K562 (cell line): ENCODE data around the gene CLIC1. TPM values are rescaled to one million over a fixed set of nuclear protein-coding genes. Genes with fewer than 3 reads are reported as not detected.

Experiments used
- ARHGAP35 ChIP-seq: fragments of 450-650 bp; IDR thresholded peaks from 2 replicates; pipeline ENCODE4 v1.6.1; 2018; ENCODE audit not compliant: partially characterized antibody
- BCOR ChIP-seq: fragments of 450-650 bp; IDR thresholded peaks from 2 replicates; pipeline ENCODE4 v1.6.1; 2016
- CEBPG ChIP-seq, 3 experiments: fragments of 200-800 bp in 1 of 3; sonication (Bioruptor generic) in 1 of 3; sonication (generic) in 1 of 3; formaldehyde crosslinking in 1 of 3; IDR thresholded peaks in 2 of 3; conservative IDR thresholded peaks in 1 of 3; 2 replicates each; pipeline versions ENCODE4 v1.6.1 to v1.8.0; 2016 to 2022; ENCODE audit warnings: missing compliant biosample characterization in 2 of 3, missing genetic modification characterization in 2 of 3, mild to moderate bottlenecking in 1 of 3, missing genetic modification reagents in 1 of 3
- ELF2 ChIP-seq: fragments of 250-450 bp; sonication (Bioruptor Pico); IDR thresholded peaks from 2 replicates; pipeline ENCODE4 v1.5.0; 2021; ENCODE audit warnings: mild to moderate bottlenecking
- ESRRA ChIP-seq: fragments of 450-650 bp; IDR thresholded peaks from 2 replicates; pipeline ENCODE4 v1.6.1; 2014; ENCODE audit warnings: low read depth, mild to moderate bottlenecking, moderate library complexity, borderline replicate concordance
- HSF4 ChIP-seq: fragments of 250-450 bp; sonication (Bioruptor Pico); IDR thresholded peaks from 2 replicates; pipeline ENCODE4 v2.1.2; 2022; ENCODE audit warnings: mild to moderate bottlenecking, moderate library complexity, borderline replicate concordance
- PHTF2 ChIP-seq: fragments of 250-450 bp; sonication (Bioruptor Pico); IDR thresholded peaks from 2 replicates; pipeline ENCODE4 v1.5.0; 2021; ENCODE audit warnings: mild to moderate bottlenecking
- SREBF2 ChIP-seq: sonication (generic); formaldehyde crosslinking; IDR thresholded peaks from 2 replicates; pipeline ENCODE4 v1.4.0; 2020; ENCODE audit warnings: mild to moderate bottlenecking, missing genetic modification reagents
- TEAD1 ChIP-seq, 2 experiments: fragments of 450-650 bp in 1 of 2; sonication (generic) in 1 of 2; formaldehyde crosslinking; IDR thresholded peaks; 2 replicates each; pipeline versions ENCODE4 v1.4.0 to v1.8.0; 2020 to 2022; ENCODE audit warnings: mild to moderate bottlenecking in 2 of 2, missing genetic modification reagents in 1 of 2
- ZNF224 ChIP-seq: sonication (generic); formaldehyde crosslinking; IDR thresholded peaks from 2 replicates; pipeline ENCODE4 v1.8.0; 2022; ENCODE audit warnings: mild to moderate bottlenecking, missing genetic modification reagents
- ZNF3 ChIP-seq: fragments of 250-450 bp; sonication (Bioruptor Pico); IDR thresholded peaks from 2 replicates; pipeline ENCODE4 v1.5.0; 2021; ENCODE audit warnings: mild to moderate bottlenecking, moderate library complexity
- ZNF75A ChIP-seq: fragments of 450-650 bp; formaldehyde crosslinking; IDR thresholded peaks from 2 replicates; pipeline ENCODE4 v1.4.0; 2020; ENCODE audit warnings: mild to moderate bottlenecking
- ZSCAN29 ChIP-seq: fragments of 450-650 bp; IDR thresholded peaks from 2 replicates; pipeline ENCODE4 v1.6.1; 2017
- polyA plus RNA-seq, 8 experiments: library from polyadenylated mRNA; depleted of rRNA in 4 of 8; stranded (reverse) in 5 of 8; unstranded in 3 of 8; fragments of >200 nt; fragmentation: Nextera tagmentation in 2 of 8; fragmentation: Illumina TruSeq in 1 of 8; extraction: Ambion mirVana in 2 of 8; extraction: Trizol in 1 of 8; gene quantifications; 2 replicates each; pipeline versions ENCODE4 v1.2.1 to v1.2.3, GENCODE V29; 2011 to 2014; ENCODE audit warnings: inconsistent platforms in 1 of 8, missing spikeins in 1 of 8
- total RNA-seq, 7 experiments: library from RNA; depleted of rRNA in 6 of 7; stranded (reverse); fragments of >200 nt in 6 of 7; fragmentation: Illumina TruSeq in 2 of 7; extraction: Trizol in 2 of 7; gene quantifications; 2 replicates each; pipeline versions ENCODE4 v1.2.1 to v1.2.3, GENCODE V29; 2011 to 2021; ENCODE audit warnings: low replicate concordance in 1 of 7
- TF ChIP-seq, protein P1 (sequence below): fragments of 450-650 bp; IDR thresholded peaks from 2 replicates; pipeline ENCODE4 v1.6.1; 2016; ENCODE audit warnings: low read depth, mild to moderate bottlenecking, moderate library complexity
- TF ChIP-seq, protein P2 (sequence below): fragments of 450-650 bp; IDR thresholded peaks from one replicate; pipeline ENCODE4 v1.6.1; 2018; ENCODE audit warnings: mild to moderate bottlenecking, moderate library complexity; ENCODE audit not compliant: partially characterized antibody
- TF ChIP-seq, protein P3 (sequence below): conservative IDR thresholded peaks from 2 replicates; pipeline ENCODE4 v1.6.1; 2011; ENCODE audit warnings: low read depth, mild to moderate bottlenecking, low read length; ENCODE audit not compliant: control insufficient read depth
- TF ChIP-seq, protein P4 (sequence below), 2 experiments: fragments of 450-650 bp in 1 of 2; sonication (generic) in 1 of 2; formaldehyde crosslinking; conservative IDR thresholded peaks; 2 replicates each; pipeline versions ENCODE4 v1.4.0 to v1.8.1; 2020 to 2022; ENCODE audit warnings: mild to moderate bottlenecking in 1 of 2, missing genetic modification reagents in 1 of 2
- TF ChIP-seq, protein P5 (sequence below): fragments of 250-450 bp; sonication (Bioruptor Pico); IDR thresholded peaks from 2 replicates; pipeline ENCODE4 v1.8.0; 2022; ENCODE audit warnings: inconsistent platforms, mild to moderate bottlenecking, moderate library complexity, borderline replicate concordance
- TF ChIP-seq, protein P6 (sequence below), 2 experiments: fragments of 250-450 bp in 1 of 2; fragments of 450-650 bp in 1 of 2; sonication (Bioruptor Pico) in 1 of 2; IDR thresholded peaks; 2 replicates each; pipeline versions ENCODE4 v1.6.1 to v1.8.0; 2016 to 2021; ENCODE audit warnings: mild to moderate bottlenecking in 2 of 2, moderate library complexity in 2 of 2, missing compliant biosample characterization in 1 of 2, missing genetic modification characterization in 1 of 2

The CLIC1 gene
- total and polyA plus RNA-seq, 9 of the 15 experiments (the other 6 are each of a cell fraction or from before 2014, with no cell fraction given): 1,267 to 2,419 (median 1,808) TPM

DNA sequence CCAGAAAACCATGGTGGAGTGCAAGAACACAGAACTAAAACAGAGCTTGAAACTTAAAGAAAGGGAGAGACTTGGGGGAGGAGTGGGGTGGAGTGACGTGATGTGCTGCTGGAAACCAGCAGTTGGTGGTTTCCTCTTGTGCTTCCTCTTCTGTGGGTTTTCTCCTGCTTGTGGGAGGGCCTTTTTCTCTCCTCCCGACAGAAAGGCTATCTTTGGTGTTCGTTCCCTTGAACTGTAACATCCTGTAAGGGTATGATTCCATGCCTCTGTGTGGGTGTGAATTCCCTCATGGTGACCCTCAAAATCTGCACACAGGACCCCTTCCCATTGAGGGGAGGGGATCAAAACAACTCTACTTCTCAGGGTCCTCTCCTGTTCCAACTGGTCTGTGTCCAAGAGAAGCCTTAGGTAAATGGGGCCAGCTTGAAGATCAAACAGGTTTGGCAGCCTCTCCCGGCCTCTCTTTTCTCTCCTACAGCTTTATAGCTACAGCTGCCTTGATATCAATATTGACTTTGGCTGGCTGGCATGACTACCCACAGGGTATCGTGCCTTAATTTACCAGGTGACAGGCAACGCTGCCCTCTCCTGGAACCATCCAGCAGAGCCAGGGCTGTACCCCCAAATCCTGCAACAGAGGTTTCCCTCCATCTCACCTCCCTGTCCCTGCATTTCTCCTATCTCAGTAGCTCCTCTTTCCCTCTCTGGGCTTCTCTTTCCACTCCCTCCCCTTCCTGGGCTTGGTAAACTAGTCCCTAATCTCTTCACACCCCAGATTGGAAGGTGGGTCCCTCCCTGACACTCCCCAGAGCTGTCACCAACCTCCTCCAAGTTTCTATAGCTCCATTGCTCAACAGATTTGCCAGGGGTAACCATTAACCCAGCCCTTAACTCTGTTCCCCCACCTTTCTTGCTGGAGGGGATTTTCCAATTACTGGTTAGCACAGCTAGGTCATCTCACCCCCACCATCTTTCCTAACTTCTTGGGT, 2.0 kb upstream of the CLIC1 start (continued):
- TF ChIP-seq, protein P1, sequence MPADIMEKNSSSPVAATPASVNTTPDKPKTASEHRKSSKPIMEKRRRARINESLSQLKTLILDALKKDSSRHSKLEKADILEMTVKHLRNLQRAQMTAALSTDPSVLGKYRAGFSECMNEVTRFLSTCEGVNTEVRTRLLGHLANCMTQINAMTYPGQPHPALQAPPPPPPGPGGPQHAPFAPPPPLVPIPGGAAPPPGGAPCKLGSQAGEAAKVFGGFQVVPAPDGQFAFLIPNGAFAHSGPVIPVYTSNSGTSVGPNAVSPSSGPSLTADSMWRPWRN: no peak
- TF ChIP-seq ZNF224 (CRISPR knock-in tag): no peak
- TF ChIP-seq, protein P2, sequence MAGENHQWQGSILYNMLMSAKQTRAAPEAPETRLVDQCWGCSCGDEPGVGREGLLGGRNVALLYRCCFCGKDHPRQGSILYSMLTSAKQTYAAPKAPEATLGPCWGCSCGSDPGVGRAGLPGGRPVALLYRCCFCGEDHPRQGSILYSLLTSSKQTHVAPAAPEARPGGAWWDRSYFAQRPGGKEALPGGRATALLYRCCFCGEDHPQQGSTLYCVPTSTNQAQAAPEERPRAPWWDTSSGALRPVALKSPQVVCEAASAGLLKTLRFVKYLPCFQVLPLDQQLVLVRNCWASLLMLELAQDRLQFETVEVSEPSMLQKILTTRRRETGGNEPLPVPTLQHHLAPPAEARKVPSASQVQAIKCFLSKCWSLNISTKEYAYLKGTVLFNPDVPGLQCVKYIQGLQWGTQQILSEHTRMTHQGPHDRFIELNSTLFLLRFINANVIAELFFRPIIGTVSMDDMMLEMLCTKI: no peak
- no peak for TF ChIP-seq ZSCAN29
- no peak for TF ChIP-seq ESRRA
- no peak for TF ChIP-seq ZNF75A (CRISPR knock-in tag)
- TF ChIP-seq ARHGAP35: no peak
- no peak for TF ChIP-seq ZNF3 (CRISPR knock-in tag)
- TF ChIP-seq, protein P3, sequence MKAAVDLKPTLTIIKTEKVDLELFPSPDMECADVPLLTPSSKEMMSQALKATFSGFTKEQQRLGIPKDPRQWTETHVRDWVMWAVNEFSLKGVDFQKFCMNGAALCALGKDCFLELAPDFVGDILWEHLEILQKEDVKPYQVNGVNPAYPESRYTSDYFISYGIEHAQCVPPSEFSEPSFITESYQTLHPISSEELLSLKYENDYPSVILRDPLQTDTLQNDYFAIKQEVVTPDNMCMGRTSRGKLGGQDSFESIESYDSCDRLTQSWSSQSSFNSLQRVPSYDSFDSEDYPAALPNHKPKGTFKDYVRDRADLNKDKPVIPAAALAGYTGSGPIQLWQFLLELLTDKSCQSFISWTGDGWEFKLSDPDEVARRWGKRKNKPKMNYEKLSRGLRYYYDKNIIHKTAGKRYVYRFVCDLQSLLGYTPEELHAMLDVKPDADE: no peak
- TF ChIP-seq, protein P4, sequence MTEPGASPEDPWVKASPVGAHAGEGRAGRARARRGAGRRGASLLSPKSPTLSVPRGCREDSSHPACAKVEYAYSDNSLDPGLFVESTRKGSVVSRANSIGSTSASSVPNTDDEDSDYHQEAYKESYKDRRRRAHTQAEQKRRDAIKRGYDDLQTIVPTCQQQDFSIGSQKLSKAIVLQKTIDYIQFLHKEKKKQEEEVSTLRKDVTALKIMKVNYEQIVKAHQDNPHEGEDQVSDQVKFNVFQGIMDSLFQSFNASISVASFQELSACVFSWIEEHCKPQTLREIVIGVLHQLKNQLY (CRISPR knock-in tag; conservative IDR thresholded peaks at IDR 0.05): no peak
- TF ChIP-seq SREBF2: no peak
- 0 out of 2 replicates have a peak, but pooled peaks have one; percentile 75 for TF ChIP-seq HSF4 (CRISPR knock-in tag)
- TF ChIP-seq, protein P5, sequence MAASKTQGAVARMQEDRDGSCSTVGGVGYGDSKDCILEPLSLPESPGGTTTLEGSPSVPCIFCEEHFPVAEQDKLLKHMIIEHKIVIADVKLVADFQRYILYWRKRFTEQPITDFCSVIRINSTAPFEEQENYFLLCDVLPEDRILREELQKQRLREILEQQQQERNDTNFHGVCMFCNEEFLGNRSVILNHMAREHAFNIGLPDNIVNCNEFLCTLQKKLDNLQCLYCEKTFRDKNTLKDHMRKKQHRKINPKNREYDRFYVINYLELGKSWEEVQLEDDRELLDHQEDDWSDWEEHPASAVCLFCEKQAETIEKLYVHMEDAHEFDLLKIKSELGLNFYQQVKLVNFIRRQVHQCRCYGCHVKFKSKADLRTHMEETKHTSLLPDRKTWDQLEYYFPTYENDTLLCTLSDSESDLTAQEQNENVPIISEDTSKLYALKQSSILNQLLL (CRISPR knock-in tag): no peak
- peak; percentile 50 for TF ChIP-seq CEBPG (CRISPR knock-in tag; IDR thresholded peaks at IDR 0.05)
- peak in 1 of 2 experiments; percentile 55; a peak in 2 of 4 replicates for TF ChIP-seq CEBPG (tag; conservative IDR thresholded peaks at IDR 0.05 in 1 of 2, IDR thresholded peaks at IDR 0.05 in 1 of 2)
- TF ChIP-seq ELF2 (CRISPR knock-in tag): no peak
- TF ChIP-seq BCOR: 0 out of 2 replicates have a peak, but pooled peaks have one; percentile 32
- TF ChIP-seq PHTF2 (CRISPR knock-in tag): no peak
- peak in 1 of 2 experiments; percentile 69; a peak in 2 of 4 replicates for TF ChIP-seq TEAD1 (CRISPR knock-in tag; IDR thresholded peaks at IDR 0.05)
- TF ChIP-seq, protein P6, sequence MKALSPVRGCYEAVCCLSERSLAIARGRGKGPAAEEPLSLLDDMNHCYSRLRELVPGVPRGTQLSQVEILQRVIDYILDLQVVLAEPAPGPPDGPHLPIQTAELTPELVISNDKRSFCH (CRISPR knock-in tag; IDR thresholded peaks at IDR 0.05): no peak
- TF ChIP-seq, protein P6 (tag; IDR thresholded peaks at IDR 0.05): peak; percentile 87
